Left ventricle myocardium superior (tissue), 1 donor: Measurements from ENCODE around the gene NACAD. TPM values are rescaled to one million over a fixed set of nuclear protein-coding genes. Genes with fewer than 3 reads are reported as not detected.

ENCODE experiments used
- ATAC-seq: fragments of 200-7000 bp; cut with Tn5 transposase; one replicate; pipeline ENCODE4 v1.9.1; 2020; ENCODE audit warnings: mild to moderate bottlenecking, moderate library complexity
- DNase-seq: peaks from one replicate; pipeline ENCODE4 v3.0.0-alpha.2; 2020
- intact Hi-C: fragments of 100-400 bp; cut with micrococcal nuclease; formaldehyde crosslinking; loops from one replicate; pipeline ENCODE4 v1.11.0; 2022
- total RNA-seq: library from RNA; stranded (reverse); fragmentation: NEBNext Ultra II Directional; extraction: Animal tissue kit (Norgen Biotek cat#: 25700); gene quantifications from one replicate; pipeline ENCODE4 v1.2.1, GENCODE V29; 2021
- donor health status: DM: no; HTN: yes; CAD: no; lungs with severe emphysema.

The NACAD gene
- total RNA-seq, 1 donor from 2014 or later = 3.5 TPM

DNA sequence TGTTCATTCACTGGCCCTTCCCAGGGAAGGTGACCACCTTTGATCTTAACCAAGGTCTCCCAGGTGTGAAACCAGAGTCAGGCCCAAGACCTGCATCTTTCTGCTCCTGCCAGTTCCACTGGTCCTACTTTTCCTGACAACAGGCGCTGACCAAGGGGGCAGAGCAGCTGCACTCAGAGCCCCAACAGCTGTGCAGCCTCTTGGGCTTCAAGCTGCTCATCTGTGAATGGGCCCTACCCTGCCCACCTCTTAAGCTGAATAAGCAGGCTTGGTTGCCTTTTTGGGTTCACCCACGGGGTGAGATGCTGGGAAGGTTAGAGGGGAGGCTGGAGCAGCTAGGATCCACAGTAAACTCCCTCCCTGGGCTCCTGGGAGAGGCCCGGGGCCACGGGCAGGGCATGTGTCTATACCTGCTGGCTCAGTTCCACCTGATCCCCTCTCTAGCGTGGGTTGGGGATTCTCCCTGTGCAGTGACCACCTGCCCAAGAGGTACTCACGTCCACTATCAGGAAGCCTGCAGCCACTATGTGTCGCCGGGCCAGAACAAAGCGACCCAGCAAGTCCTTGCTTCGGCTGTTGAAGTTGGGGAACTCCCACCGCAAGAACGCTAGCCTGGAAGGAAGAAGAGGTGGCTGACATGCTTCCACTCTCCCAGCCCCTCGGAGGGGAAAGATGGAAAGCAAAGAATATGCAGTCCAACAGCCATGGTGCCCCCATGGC, 12.2 kb upstream of the NACAD start:
- DNase-seq (no peak), ATAC-seq (no peak)
- intact Hi-C loops = no loop called here

- no peak for ATAC-seq
These were observed 11.4 kb upstream of the NACAD start for GRCh38 chr7:45099891-45100760.

DNA sequence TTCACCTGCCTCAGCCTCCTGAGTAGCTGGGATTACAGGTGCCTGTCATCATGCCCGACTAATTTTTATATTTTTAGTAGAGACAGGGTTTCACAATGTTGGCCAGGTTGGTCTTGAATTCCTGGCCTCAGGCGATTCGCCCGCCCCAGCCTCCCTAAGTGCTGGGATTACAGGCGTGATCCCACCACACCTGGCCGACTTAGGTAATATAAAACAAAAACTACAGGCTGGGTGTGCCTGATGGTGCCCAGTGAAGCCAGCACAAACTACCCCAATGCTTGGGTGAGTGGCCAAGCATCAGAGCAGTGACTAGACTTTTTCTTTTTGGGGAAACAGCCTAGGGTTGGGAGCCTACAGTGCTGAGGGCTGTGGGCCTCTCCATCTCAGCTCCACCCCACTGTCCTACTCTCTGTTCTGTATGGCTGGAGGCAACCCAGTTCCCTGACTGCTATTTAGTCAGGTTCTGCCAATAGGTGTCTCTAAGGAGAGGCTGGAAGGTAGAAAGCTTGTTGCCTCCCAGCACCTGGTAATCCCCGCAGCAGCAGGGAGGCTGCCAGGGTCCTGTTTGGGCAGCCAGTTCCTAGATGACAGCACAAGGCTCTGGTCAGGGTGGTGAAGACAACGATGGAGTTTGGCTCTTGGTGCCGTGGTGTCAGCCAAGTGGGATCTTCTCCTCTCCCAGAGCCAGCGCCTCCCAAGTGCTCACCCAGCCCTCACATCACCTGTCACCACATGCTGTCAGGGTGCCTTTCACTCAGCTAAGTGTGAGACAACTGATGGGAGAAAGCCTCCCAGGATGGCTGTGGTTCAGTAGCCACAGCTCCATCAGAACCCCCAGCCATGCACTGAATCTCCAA, 10.4 kb upstream of the NACAD start:
- DNase-seq (no peak), ATAC-seq (peak; percentile 59)
- intact Hi-C loops = no loop called here

More at GRCh38 chr7:45099891-45100760, 11.4 kb upstream of the NACAD start:
- intact Hi-C loops = no loop called here
- no peak for DNase-seq

- DNase-seq = no peak
- no peak for ATAC-seq
- intact Hi-C loops = no loop called here
These were observed 4.1 kb upstream of the NACAD start for GRCh38 chr7:45092931-45093235.

GRCh38 chr7:45092100-45092930, 3.5 kb upstream of the NACAD start:
- ATAC-seq (no peak), DNase-seq (no peak)
- intact Hi-C loops = no loop called here

DNA sequence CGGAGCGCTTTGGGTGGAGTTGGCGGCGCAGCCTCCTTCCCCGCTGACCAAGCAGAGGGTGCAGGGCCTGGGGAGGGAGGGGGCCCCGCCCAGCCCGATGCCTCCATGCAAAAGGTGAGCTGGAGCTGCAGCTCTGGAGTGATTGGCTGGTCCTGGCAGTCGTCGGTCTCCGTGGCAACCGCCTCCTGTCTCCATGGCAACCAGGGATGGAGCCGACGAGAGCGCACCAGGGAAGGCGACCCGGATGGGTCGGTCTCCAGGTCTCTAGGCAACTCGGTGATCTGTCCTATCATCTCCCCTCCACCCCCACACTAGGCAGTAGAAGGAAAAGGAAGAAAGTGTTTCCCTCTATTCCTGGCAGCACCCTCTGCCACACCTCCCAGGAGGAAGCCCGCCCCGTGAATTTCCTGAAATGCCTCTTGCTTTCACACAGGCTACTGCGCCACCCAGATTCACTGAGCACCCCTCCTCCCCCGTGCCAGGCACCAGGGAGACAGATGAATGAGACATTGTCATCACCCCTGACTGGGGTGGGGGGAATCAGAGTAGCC, 647 bp upstream of the NACAD start:
- ATAC-seq (peak; percentile 50), DNase-seq (peak; percentile 72)

GRCh38 chr7:45088146-45088701, 545 bp downstream of the NACAD start:
- DNase-seq = no peak

More for the DNA sequence above, 647 bp upstream of the NACAD start:
- intact Hi-C loops = no loop called here

GRCh38 chr7:45087301-45088145, 1.2 kb downstream of the NACAD start:
- intact Hi-C loops = no loop called here
- ATAC-seq (peak; percentile 4), DNase-seq (no peak)

More at GRCh38 chr7:45088146-45088701, 545 bp downstream of the NACAD start:
- peak; percentile 6 for ATAC-seq
- intact Hi-C loops = no loop called here

- ATAC-seq = no peak
- intact Hi-C loops = no loop called here
- no peak for DNase-seq
These were observed 2.3 kb downstream of the NACAD start for GRCh38 chr7:45086331-45087065.

- ATAC-seq = no peak
- DNase-seq = no peak
- intact Hi-C loops = no loop called here
These were observed 3.1 kb downstream of the NACAD start for GRCh38 chr7:45085619-45086200.

DNA sequence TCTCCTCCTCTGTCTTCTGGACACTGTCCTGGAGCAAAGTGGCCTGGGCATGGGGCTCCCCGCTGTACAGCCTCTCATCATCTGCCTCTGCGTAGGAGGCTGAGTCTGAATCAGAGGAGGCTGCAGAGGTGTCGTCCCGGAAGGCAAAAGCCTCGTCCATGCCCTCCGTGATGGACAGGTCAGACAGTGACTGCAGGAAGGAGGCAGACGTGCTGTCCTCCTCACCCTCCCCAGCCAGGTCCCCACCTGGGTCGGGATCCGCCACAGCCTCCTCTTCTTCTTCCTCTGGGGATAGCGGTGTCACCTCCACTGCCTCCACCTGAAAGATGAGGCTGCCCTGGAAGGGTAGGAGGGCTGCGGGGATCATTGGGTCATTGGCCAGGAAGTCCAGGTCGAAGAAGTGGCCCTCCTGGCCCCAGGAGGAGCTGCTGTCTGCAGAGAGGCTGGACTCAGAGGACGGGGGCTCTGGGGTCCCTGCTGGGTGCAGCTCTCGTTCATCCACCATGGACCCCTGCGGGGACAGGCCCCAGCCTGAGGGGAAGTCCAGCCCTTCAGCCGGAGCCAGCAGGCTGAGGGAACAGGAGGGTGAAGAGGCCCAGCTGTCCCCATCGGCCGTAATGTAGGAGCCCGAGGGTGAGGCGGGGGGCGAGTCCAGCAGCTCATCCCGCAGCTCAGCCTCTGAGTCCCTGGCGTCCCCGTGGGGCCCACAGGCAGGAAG, 3.7 kb downstream of the NACAD start:
- intact Hi-C loops = no loop called here

GRCh38 chr7:45084336-45084735, 4.4 kb downstream of the NACAD start:
- ATAC-seq (no peak), DNase-seq (no peak)
- intact Hi-C loops = no loop called here

More for the DNA sequence above, 3.7 kb downstream of the NACAD start:
- no peak for ATAC-seq
- no peak for DNase-seq

DNA sequence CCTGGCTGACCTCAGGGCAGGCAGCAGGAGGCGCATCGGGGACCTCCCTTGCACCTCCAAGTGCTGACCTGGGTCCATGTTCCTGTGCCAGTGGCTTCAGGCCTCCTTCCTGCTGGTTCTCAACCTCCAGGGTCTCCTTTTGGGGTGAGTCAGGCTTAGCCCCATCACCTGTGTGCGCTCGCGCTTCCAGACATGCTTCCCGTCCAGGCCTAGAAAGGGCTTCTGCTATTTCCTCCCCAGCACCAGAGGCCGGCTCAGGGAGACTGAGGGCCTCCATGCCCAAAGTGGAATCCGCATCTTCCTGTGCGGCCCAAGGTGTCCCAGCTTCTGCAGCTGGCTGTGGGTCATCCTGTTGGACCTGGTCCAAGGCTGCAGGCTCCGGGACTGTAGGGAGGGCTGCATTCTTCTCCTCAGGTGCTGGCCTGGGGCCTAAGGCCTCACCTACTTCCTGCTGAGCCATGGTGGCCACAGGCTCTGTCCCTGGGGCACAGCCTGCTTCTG, 5.9 kb downstream of the NACAD start:
- ATAC-seq = no peak
- DNase-seq = no peak
- intact Hi-C loops = no loop called here

- peak; percentile 6 for ATAC-seq
- intact Hi-C loops = no loop called here
- DNase-seq = no peak
These were observed 6.5 kb downstream of the NACAD start for GRCh38 chr7:45082031-45082830.

- intact Hi-C loops = no loop called here
- no peak for DNase-seq
- no peak for ATAC-seq
These were observed 7.1 kb downstream of the NACAD start for GRCh38 chr7:45081670-45081974.
